Skin of body (tissue), 2 donors: ENCODE measurements around the gene SKIL. TPM values are rescaled to one million over a fixed set of nuclear protein-coding genes. Genes with fewer than 3 reads are reported as not detected.
A peak's percentile ranks its signal among the peaks of the same experiment; 100 is the strongest.

Experiments used
- DNase-seq: peaks from one replicate; lab custom pipeline; 2025; lab: John Stamatoyannopoulos, UW
- total RNA-seq: library from RNA; depleted of rRNA; stranded (reverse); fragments of >200 nt; gene quantifications from one replicate; pipeline ENCODE4 v1.2.3, GENCODE V29; 2014

The SKIL gene
- total RNA-seq, 1 donor from 2014 or later = 46.7 TPM

DNA sequence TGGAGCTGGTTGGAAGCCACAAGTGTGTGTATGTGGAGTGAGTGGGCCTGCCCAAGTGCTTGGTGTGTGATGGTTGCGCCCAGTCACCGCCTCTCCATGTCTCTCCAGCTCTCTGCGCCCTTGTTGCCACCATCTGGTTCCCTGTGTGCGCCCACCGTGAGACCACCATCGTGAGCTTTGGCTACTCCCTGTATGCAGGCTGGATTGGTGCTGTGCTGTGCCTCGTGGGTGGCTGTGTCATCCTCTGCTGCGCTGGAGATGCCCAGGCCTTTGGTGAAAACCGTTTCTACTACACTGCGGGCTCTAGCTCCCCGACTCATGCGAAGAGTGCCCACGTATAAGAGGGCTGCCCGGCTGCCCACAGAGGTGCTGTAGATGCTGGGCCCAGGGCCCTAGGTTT lies 74.9 kb downstream of the SKIL start:
- no peak for DNase-seq

DNA sequence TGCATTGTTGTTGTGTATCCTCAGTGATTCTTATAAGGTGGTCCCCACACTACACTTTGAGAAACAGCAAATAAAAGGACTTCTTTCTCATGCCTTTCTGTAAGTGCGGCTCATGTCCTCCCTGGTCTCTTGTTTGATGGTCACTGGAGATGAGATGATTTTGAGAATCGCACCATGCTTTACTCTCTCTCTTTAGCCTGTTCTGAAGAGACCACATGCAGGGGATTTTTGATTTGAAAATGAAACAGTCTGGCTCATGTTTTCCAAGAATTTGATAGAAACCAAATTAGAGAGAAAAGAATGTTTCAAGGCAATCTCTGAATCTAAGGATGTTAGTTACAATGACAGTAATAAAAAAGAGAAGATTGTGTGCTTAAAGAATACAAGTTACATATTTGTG lies 79.2 kb downstream of the SKIL start:
- no peak for DNase-seq

DNA sequence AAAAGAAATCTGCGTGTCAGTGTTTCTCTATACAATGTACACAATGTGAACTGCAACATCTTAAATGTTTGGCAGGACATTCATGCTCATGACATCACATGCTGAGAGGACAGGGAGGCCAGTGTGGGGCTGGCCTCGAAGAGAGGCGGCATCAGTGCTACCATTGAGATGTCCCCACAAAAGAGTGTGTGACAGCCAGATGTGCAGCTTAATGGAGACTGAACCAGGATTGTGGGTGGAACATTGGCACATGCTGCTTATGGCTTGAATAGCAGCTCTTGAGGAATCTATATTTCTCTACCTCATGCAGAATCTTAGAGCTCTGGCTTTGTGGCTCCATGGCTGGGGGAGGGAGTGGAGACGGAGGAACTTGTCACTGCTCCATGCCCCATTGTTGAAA lies 79.7 kb downstream of the SKIL start:
- DNase-seq = peak; percentile 12

DNA sequence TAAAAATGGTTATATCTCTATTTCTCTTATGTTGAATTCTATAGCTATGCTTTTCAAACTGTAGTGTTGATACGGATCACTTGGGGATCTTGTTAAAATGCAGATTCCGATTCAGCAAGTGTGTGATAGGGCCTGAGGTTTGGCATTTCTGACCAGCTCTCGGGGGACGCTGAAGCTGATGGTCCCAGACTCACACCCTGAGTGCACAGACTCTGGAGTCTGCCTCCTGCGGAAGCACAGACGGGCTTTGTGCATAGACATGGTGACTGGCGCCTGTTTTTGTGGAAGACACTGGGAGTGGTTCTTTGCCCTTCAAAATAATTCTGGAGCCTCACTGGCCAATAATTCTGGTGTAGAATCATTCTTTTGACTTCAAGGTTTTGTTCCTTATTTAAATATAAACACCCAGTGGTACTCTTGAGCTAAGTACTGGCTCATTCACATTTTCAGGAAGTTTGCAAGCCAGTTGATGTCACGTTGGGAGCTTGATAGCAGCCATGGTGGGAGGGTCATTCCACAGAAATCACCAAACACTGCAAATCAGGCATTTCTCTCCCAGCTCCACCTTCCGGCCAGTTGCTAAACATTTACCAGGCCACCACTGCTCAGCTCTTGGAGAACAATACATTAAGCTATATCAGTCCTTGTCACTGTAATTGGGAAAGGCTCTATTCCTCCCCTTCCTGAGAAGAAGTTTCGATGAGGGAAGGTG lies 80.3 kb downstream of the SKIL start:
- DNase-seq = no peak

DNA sequence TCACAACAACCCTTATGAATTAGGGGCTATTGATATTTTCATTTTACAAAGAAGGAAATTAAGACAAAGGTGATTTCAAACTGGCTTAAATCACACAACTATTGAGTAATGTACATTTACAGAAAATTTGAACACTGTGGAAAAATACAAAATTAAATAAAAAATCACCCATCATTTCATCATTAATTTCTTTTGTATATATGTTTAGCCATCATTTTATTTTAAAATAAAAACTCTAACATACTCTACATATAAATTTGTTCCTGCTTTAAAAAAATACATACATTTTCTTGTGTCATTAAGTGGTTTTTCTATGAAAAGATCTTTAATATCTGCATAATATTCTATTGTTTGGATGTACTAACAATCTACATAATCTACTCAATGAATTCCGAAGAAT lies 81.3 kb downstream of the SKIL start:
- DNase-seq = no peak

DNA sequence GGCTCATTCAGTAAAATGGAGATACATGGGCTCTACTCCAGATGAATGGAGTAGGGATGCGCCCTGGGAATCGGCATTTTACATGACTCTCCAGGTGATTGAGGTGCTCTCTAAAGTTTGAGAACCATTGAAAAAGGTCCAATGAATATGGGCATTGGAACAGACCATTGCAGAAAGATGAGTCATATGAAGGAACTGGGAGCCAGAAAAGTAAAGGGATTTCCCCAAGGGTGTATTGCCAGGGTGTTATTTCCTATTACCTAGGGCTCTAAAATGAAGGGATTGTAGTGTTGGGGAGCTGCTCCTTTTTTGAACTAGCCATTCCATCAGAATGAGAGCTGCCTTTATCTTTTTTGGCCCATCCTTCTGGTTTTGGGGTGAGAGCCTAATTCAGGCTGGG lies 82.8 kb downstream of the SKIL start:
- DNase-seq = no peak

DNA sequence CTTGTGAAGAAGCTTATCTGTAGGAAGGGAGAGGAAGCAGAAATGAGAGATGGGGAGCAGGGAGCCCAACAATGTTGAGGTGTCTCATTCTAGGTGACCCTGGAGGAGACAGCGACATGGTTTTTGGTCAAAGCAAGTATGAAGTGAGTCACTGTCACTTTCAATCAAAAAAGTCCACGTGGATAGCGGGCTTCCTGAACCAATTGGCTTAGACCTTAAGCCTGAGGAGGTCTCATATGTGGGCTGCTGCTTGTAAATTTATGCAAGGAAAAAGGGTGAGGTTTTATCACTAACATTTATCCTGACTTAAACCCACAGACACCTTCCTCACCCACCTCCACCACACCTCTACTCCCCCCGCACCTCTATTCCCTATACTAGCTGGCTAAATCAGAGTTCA lies 83.9 kb downstream of the SKIL start:
- no peak for DNase-seq

DNA sequence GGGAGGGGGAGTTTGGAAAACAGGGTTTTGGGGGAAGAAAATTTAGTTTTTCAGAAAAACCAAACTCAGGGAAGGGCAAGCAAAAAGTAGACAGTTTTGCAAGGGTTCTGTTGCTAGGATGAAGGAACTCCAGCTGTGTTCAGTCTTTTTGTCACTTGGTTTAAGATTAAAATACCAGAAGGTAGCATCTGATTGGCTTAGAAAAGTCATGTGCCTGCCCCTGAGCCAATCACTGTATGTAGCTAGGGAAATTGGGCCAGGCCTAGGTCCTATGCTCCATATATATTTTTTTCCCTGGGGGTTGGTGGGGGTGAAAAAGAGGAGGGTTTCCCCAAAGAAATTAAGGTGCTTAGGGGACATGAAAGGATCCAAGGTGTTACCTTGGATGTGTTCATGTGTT lies 85.4 kb downstream of the SKIL start:
- no peak for DNase-seq

DNA sequence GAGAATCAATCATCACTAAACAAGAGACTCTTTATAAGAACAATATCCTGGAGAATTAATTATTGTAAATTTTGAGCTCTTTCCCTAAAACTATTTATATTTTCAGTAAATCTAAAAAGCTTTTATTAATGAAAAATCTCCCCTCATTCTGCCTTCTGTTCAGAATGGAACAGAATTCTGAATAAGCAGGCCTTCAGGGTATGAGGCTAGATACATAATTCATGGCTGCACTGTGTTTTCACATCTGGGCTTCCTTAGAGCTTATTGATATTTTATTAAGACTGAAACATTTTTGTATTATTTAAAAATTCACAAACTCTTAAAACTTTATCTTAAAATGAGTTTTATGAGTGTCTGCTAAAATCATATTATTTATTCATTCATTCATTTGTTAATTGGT lies 85.9 kb downstream of the SKIL start:
- no peak for DNase-seq

Other genes with a start within 250 kb of the SKIL start
- gene PHC3, start 176.0 kb upstream of the SKIL start, total RNA-seq = 48.7 TPM
- 62.4 TPM for gene PRKCI, start 135.3 kb upstream of the SKIL start, total RNA-seq
- 8.5 TPM for gene CLDN11, start 61.2 kb downstream of the SKIL start, total RNA-seq
- gene SLC7A14, start 228.4 kb downstream of the SKIL start, total RNA-seq = under 0.01 TPM